Upper lobe of left lung (tissue), 6 donors: Measurements from ENCODE around the gene HOXA6. TPM values are rescaled to one million over a fixed set of nuclear protein-coding genes. Genes with fewer than 3 reads are reported as not detected.

Source experiments
- ATAC-seq, 2 donors: fragments of 200-7000 bp; cut with Tn5 transposase; one replicate each; pipeline ENCODE4 v1.9.1; 2022; ENCODE audit warnings: mild to moderate bottlenecking in 2 of 2, moderate library complexity in 2 of 2; ENCODE audit not compliant: low FRiP score in 2 of 2
- DNase-seq, 2 donors: peaks; one replicate each; pipeline ENCODE4 v3.0.0-alpha.2; 2019 to 2020
- H3K27ac ChIP-seq, 4 donors: fragments of 200-600 bp; sonication (generic); one replicate each; pipeline ENCODE4 v1.5.1; 2016 to 2019
- H3K27me3 ChIP-seq, 4 donors: fragments of 200-600 bp; sonication (generic); one replicate each; pipeline ENCODE4 v1.5.1; 2017 to 2019
- H3K36me3 ChIP-seq, 4 donors: fragments of 200-600 bp; sonication (generic); one replicate each; pipeline ENCODE4 v1.5.1; 2016 to 2019
- H3K4me1 ChIP-seq, 4 donors: fragments of 200-600 bp; sonication (generic); one replicate each; pipeline ENCODE4 v1.5.1; 2018 to 2019
- H3K4me3 ChIP-seq, 4 donors: fragments of 200-600 bp; sonication (generic); one replicate each; pipeline ENCODE4 v1.5.1; 2017 to 2019; ENCODE audit warnings: mild to moderate bottlenecking in 2 of 4, moderate library complexity in 1 of 4
- H3K9me3 ChIP-seq, 4 donors: fragments of 200-600 bp; sonication (generic); one replicate each; pipeline ENCODE4 v1.5.1; 2018 to 2019
- CTCF ChIP-seq, 6 experiments: fragments of 450-650 bp in 4 of 6; fragments of 200-600 bp in 2 of 6; sonication (generic) in 2 of 6; IDR thresholded peaks; one replicate each; pipeline ENCODE4 v1.5.1; 2016 to 2019; ENCODE audit warnings: antibody characterized with exemption in 6 of 6
- EP300 ChIP-seq, 4 donors: sonication (generic); formaldehyde crosslinking; IDR thresholded peaks; one replicate each; pipeline ENCODE4 v1.5.1; 2017; ENCODE audit warnings: antibody characterized with exemption in 4 of 4, control low read depth in 2 of 4
- POLR2A ChIP-seq, 4 donors: fragments of 450-650 bp; IDR thresholded peaks; one replicate each; pipeline ENCODE4 v1.5.1; 2016 to 2017; ENCODE audit warnings: antibody characterized with exemption in 4 of 4, mild to moderate bottlenecking in 2 of 4
- POLR2AphosphoS5 ChIP-seq, 2 donors: sonication (generic); formaldehyde crosslinking; IDR thresholded peaks; one replicate each; pipeline ENCODE4 v1.5.1; 2017; ENCODE audit warnings: antibody characterized with exemption in 2 of 2
- WGBS, 2 donors: methylation state at CpG; one replicate each; pipeline ENCODE4 v1.1.5; 2017 to 2018; 5-methylcytosine and 5-hydroxymethylcytosine counted together
- total RNA-seq, 6 donors: library from RNA; depleted of rRNA in 4 of 6; stranded (reverse); fragments of >200 nt in 4 of 6; gene quantifications; one replicate each; pipeline versions ENCODE4 v1.1.0 to v1.2.1, GENCODE V29; 2016 to 2021
- donor health status: DM: no; HTN: no; CAD: no; lungs with moderate emphysema.
- donor health status: DM: no; HTN: yes; CAD: no; lungs with severe emphysema.

The HOXA6 gene
- total RNA-seq, 6 donors from 2014 or later = 0.61 to 8.4 (median 4.0) TPM; not detected in 1

GRCh38 chr7:27180431-27181420 is 33.2 kb upstream of the HOXA6 start:
- Histone ChIP-seq H3K27me3 (peaks cover 0 to 91% (median 54%) of the 10 kb centered on the region in 4 donors), H3K9me3 (no peaks in the 10 kb centered on the region), H3K36me3 (no peaks in the 10 kb centered on the region), H3K4me1 (peaks cover 26 to 41% (median 31%) of the 10 kb centered on the region in 4 donors), H3K4me3 (no peak overlapping the region), H3K27ac (no peak overlapping the region)
- WGBS, 2 donors = 57 to 84% methylated on average over 6 to 12 of the region's 12 CpGs
- DNase-seq (peak in 1 of 2 donors; percentile 34), ATAC-seq (no peak)
- TF ChIP-seq POLR2AphosphoS5 (IDR thresholded peaks at IDR 0.05) = no peak
- TF ChIP-seq CTCF (IDR thresholded peaks at IDR 0.05) = no peak
- no peak for TF ChIP-seq EP300 (IDR thresholded peaks at IDR 0.05)
- TF ChIP-seq POLR2A (IDR thresholded peaks at IDR 0.05) = no peak

- Histone ChIP-seq H3K27me3 (peaks cover 0 to 91% (median 53%) of the 10 kb centered on the region in 4 donors), H3K4me3 (peak overlapping the region in 2 of 4 donors; percentile 0 to 15), H3K9me3 (no peaks in the 10 kb centered on the region), H3K27ac (no peak overlapping the region), H3K4me1 (peaks cover 19 to 35% (median 22%) of the 10 kb centered on the region in 4 donors), H3K36me3 (no peaks in the 10 kb centered on the region)
- ATAC-seq (peak; percentile 59 to 84), DNase-seq (peak; percentile 51 to 93)
- TF ChIP-seq EP300 (IDR thresholded peaks at IDR 0.05) (no peak), CTCF (IDR thresholded peaks at IDR 0.05) (peak; percentile 45 to 82 (median 64)), POLR2AphosphoS5 (IDR thresholded peaks at IDR 0.05) (no peak)
- 15 to 18% methylated on average over 51 to 56 of the region's 56 CpGs for WGBS, 2 donors
These were observed 32.2 kb upstream of the HOXA6 start for GRCh38 chr7:27179503-27180430.

DNA sequence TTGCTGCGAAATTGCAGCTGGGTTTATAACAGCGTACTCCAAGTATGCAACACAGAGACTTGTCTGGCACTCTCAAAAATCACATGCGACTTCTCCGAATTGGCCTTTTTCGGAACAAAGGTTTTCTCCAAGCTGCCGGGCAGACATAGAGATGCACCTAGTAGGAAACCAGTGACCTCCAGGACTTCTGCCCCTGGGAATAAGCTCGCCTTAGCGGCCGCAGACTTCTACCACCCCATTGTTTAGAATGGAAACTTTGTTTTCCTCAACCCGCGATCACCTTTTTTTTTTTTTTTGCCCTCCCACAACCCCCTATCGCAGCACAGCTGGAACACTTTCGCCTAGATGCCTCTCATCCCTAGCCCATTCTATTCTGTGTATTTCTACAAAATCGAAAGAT is 31.5 kb upstream of the HOXA6 start:
- ATAC-seq = no peak
- Histone ChIP-seq H3K4me1 (peaks cover 17 to 33% (median 19%) of the 10 kb centered on the region in 4 donors), H3K36me3 (no peaks in the 10 kb centered on the region), H3K4me3 (no peak overlapping the region), H3K27ac (no peak overlapping the region), H3K9me3 (no peaks in the 10 kb centered on the region), H3K27me3 (peaks cover 0 to 91% (median 54%) of the 10 kb centered on the region in 4 donors)
- DNase-seq = peak in 1 of 2 donors; percentile 5
- WGBS, 2 donors = 46 to 52% methylated on average over 14 of the region's 14 CpGs
- TF ChIP-seq POLR2AphosphoS5 (IDR thresholded peaks at IDR 0.05) = no peak
- TF ChIP-seq POLR2A (IDR thresholded peaks at IDR 0.05) = no peak
- no peak for TF ChIP-seq EP300 (IDR thresholded peaks at IDR 0.05)
- TF ChIP-seq CTCF (IDR thresholded peaks at IDR 0.05) = no peak

DNA sequence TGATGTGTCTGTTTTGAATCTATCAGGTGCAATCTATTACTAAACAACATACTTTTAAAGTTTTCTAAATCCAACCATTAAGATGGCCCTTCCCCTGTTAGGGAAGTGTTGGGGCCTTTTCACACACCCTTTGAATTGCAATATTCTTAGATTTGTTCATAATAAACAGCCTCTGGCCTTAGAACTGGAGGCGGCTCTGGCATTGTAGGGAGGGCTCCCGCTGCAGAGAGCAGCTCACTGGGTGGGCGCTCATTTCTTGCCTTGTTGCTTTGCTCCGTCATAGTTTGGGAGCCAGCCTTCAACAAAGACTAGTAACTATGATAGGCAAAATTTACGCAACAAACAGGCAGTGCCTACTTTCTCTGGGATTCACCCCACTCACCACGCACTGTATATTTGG is 30.8 kb upstream of the HOXA6 start:
- WGBS, 2 donors = 79 to 83% methylated on average over 6 of the region's 6 CpGs
- no peaks in the 10 kb centered on the region for H3K36me3 ChIP-seq
- H3K4me3 ChIP-seq = no peak overlapping the region
- TF ChIP-seq EP300 (IDR thresholded peaks at IDR 0.05) (no peak), POLR2A (IDR thresholded peaks at IDR 0.05) (no peak), CTCF (IDR thresholded peaks at IDR 0.05) (no peak), POLR2AphosphoS5 (IDR thresholded peaks at IDR 0.05) (no peak)
- ATAC-seq = no peak
- peaks cover 0 to 5% (median 0%) of the 10 kb centered on the region in 4 donors for H3K9me3 ChIP-seq
- peaks cover 0 to 91% (median 57%) of the 10 kb centered on the region in 4 donors for H3K27me3 ChIP-seq
- H3K27ac ChIP-seq = no peak overlapping the region
- DNase-seq = no peak
- H3K4me1 ChIP-seq = peaks cover 19 to 33% (median 22%) of the 10 kb centered on the region in 4 donors
